GM19395 (cell line): ENCODE measurements around the gene FAM83B.
A peak's percentile ranks its signal among the peaks of the same experiment; 100 is the strongest.
"Not testable (repeated sequence)": the region's sequence is repeated elsewhere in the genome, so short reads cannot be mapped to it uniquely, and the experiment has no call there.

Source experiments
- ATAC-seq: cut with Tn5 transposase; IDR thresholded peaks from one replicate; pipeline ENCODE4 v1.9.1; 2021; ENCODE audit warnings: mild to moderate bottlenecking, moderate library complexity; ENCODE audit not compliant: unreplicated experiment

The FAM83B gene

GRCh38 chr6:54897462-54898189 is 51.1 kb downstream of the FAM83B start:
- no peak for ATAC-seq

GRCh38 chr6:54898767-54899166 is 52.2 kb downstream of the FAM83B start:
- no peak for ATAC-seq

GRCh38 chr6:54899442-54899841 is 52.9 kb downstream of the FAM83B start:
- ATAC-seq: no peak

GRCh38 chr6:54899986-54900385 is 53.4 kb downstream of the FAM83B start:
- no peak for ATAC-seq

GRCh38 chr6:54900666-54901065 is 54.1 kb downstream of the FAM83B start:
- ATAC-seq: no peak

GRCh38 chr6:54903884-54904283 is 57.3 kb downstream of the FAM83B start:
- ATAC-seq: no peak

GRCh38 chr6:54907355-54907754 is 60.8 kb downstream of the FAM83B start:
- peak; percentile 70 for ATAC-seq

GRCh38 chr6:54909184-54909583 is 62.6 kb downstream of the FAM83B start:
- ATAC-seq: no peak

- no peak for ATAC-seq
These were observed 63.9 kb downstream of the FAM83B start for GRCh38 chr6:54910431-54910884.

GRCh38 chr6:54910921-54911320 is 64.3 kb downstream of the FAM83B start:
- ATAC-seq: no peak

GRCh38 chr6:54913211-54913610 is 66.6 kb downstream of the FAM83B start:
- no peak for ATAC-seq

- ATAC-seq: no peak
These were observed 70.3 kb downstream of the FAM83B start for GRCh38 chr6:54916858-54917257.

- no peak for ATAC-seq
These were observed 74.1 kb downstream of the FAM83B start for GRCh38 chr6:54920628-54921027.

- no peak for ATAC-seq
These were observed 75.3 kb downstream of the FAM83B start for GRCh38 chr6:54921891-54922290.

- no peak for ATAC-seq
These were observed 82.8 kb downstream of the FAM83B start for GRCh38 chr6:54929245-54929909.

GRCh38 chr6:54932622-54933021 is 86.1 kb downstream of the FAM83B start:
- ATAC-seq: no peak

- no peak for ATAC-seq
These were observed 89.2 kb downstream of the FAM83B start for GRCh38 chr6:54935739-54936138.

- ATAC-seq: no peak
These were observed 90.8 kb downstream of the FAM83B start for GRCh38 chr6:54937371-54937770.

GRCh38 chr6:54957698-54958097 is 111.1 kb downstream of the FAM83B start:
- ATAC-seq: no peak

GRCh38 chr6:54958446-54958845 is 111.9 kb downstream of the FAM83B start:
- no peak for ATAC-seq

GRCh38 chr6:54959820-54960219 is 113.2 kb downstream of the FAM83B start:
- no peak for ATAC-seq

- not testable (repeated sequence) for ATAC-seq
These were observed 114.8 kb downstream of the FAM83B start for GRCh38 chr6:54961372-54961771.
